Measurements from ENCODE around the gene ARHGAP9.

DNA sequence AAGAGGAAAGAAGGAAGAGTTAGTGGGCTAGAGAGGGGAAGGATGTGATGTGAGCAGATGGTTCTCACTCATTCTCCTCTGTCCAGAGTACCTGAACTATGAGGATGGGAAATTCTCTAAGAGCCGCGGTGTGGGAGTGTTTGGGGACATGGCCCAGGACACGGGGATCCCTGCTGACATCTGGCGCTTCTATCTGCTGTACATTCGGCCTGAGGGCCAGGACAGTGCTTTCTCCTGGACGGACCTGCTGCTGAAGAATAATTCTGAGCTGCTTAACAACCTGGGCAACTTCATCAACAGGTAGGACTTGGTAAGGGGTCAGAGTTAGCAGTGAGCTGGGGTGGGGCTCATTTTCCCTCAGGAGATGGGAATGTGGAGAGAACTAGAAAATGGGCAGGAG, 33.0 kb upstream of the ARHGAP9 start:
- TF ChIP-seq CTCF (IDR thresholded peaks at IDR 0.05; ENCODE audit: low read length) (no peak), EZH2 (optimal IDR thresholded peaks at IDR 0.05; ENCODE audit: low read depth, low read length) (no peak), EZH2phosphoT487 (IDR thresholded peaks at IDR 0.05; ENCODE audit: low read length) (no peak)

All from MM.1S (cell line).